WTC11 (cell line): ENCODE measurements around the gene DNM1L. TPM values are rescaled to one million over a fixed set of nuclear protein-coding genes. Genes with fewer than 3 reads are reported as not detected.

Experiments
- ATAC-seq: fragments of 200-7000 bp; cut with Tn5 transposase; 2 replicates; pipeline ENCODE4 v1.10.0; 2021; ENCODE audit warnings: mild to moderate bottlenecking, moderate library complexity
- CTCF ChIA-PET: fragments of 300-600 bp; sonication (Branson Sonifier 250); formaldehyde crosslinking; loops from one replicate; lab custom pipeline; 2021; ENCODE audit warnings: antibody characterized with exemption; lab: Charles Lee
- POLR2A ChIA-PET: fragments of 350-600 bp; sonication (Branson Sonifier 250); formaldehyde crosslinking; loops from one replicate; lab custom pipeline; 2021; ENCODE audit warnings: antibody characterized with exemption; lab: Charles Lee
- DNase-seq: peaks from one replicate; pipeline ENCODE4 v3.0.0; 2021; ENCODE audit warnings: low spot score
- H3K27ac Mint-ChIP-seq: 2 replicates; pipeline ENCODE4 v1.8.0; 2021; ENCODE audit warnings: mixed read lengths
- H3K27me3 Mint-ChIP-seq: 2 replicates; pipeline ENCODE4 v1.8.0; 2021; ENCODE audit warnings: low read depth, mild to moderate bottlenecking, moderate library complexity, mixed read lengths
- H3K36me3 Mint-ChIP-seq: 2 replicates; pipeline ENCODE4 v1.8.0; 2021; ENCODE audit warnings: mixed read lengths
- H3K4me1 Mint-ChIP-seq: 2 replicates; pipeline ENCODE4 v1.8.0; 2022; ENCODE audit warnings: mixed read lengths
- H3K4me3 Mint-ChIP-seq: 2 replicates; pipeline ENCODE4 v1.8.0; 2021; ENCODE audit warnings: mild to moderate bottlenecking, moderate library complexity, mixed read lengths
- H3K9me3 Mint-ChIP-seq: 2 replicates; pipeline ENCODE4 v1.8.0; 2021; ENCODE audit warnings: mixed read lengths
- CREM ChIP-seq: sonication (generic); formaldehyde crosslinking; IDR thresholded peaks from 2 replicates; pipeline ENCODE4 v1.8.1; 2022; ENCODE audit warnings: mild to moderate bottlenecking, missing genetic modification reagents, moderate library complexity
- EMX1 ChIP-seq: fragments of 250-450 bp; sonication (Bioruptor Pico); IDR thresholded peaks from 2 replicates; pipeline ENCODE4 v1.8.0; 2021; ENCODE audit warnings: mild to moderate bottlenecking
- FOXJ3 ChIP-seq: sonication (generic); formaldehyde crosslinking; IDR thresholded peaks from 2 replicates; pipeline ENCODE4 v1.9.0; 2021; ENCODE audit warnings: missing genetic modification reagents, mild to moderate bottlenecking, borderline replicate concordance
- IRF2 ChIP-seq: sonication (generic); formaldehyde crosslinking; IDR thresholded peaks from 2 replicates; pipeline ENCODE4 v1.8.0; 2022; ENCODE audit warnings: low read depth, missing genetic modification reagents, borderline replicate concordance
- PRRX2 ChIP-seq: fragments of 250-450 bp; sonication (Bioruptor Pico); IDR thresholded peaks from 2 replicates; pipeline ENCODE4 v1.8.0; 2021; ENCODE audit warnings: mild to moderate bottlenecking
- RELA ChIP-seq: sonication (generic); formaldehyde crosslinking; IDR thresholded peaks from 2 replicates; pipeline ENCODE4 v1.8.1; 2022; ENCODE audit warnings: missing genetic modification reagents, mild to moderate bottlenecking, borderline replicate concordance
- TCF7 ChIP-seq: sonication (generic); formaldehyde crosslinking; IDR thresholded peaks from 2 replicates; pipeline ENCODE4 v1.8.0; 2022; ENCODE audit warnings: mild to moderate bottlenecking, low read depth, missing genetic modification reagents, moderate library complexity
- TEAD4 ChIP-seq: sonication (generic); formaldehyde crosslinking; IDR thresholded peaks from 2 replicates; pipeline ENCODE4 v1.8.0; 2022; ENCODE audit warnings: mild to moderate bottlenecking, missing genetic modification reagents
- ZNF121 ChIP-seq: sonication (generic); formaldehyde crosslinking; IDR thresholded peaks from 2 replicates; pipeline ENCODE4 v1.8.0; 2023; ENCODE audit warnings: missing genetic modification reagents
- ZNF138 ChIP-seq: sonication (generic); formaldehyde crosslinking; conservative IDR thresholded peaks from 2 replicates; pipeline ENCODE4 v1.8.1; 2022; ENCODE audit warnings: mild to moderate bottlenecking, moderate library complexity, missing genetic modification reagents
- total RNA-seq: library from RNA; stranded (reverse); gene quantifications from 3 replicates; pipeline ENCODE4 v1.2.3, GENCODE V29; 2021
- TF ChIP-seq, protein P1 (sequence below): fragments of 250-450 bp; sonication (Bioruptor Pico); IDR thresholded peaks from 2 replicates; pipeline ENCODE4 v1.9.0; 2021; ENCODE audit warnings: mild to moderate bottlenecking
- TF ChIP-seq, protein P2 (sequence below): sonication (generic); formaldehyde crosslinking; IDR thresholded peaks from 2 replicates; pipeline ENCODE4 v1.8.1; 2022; ENCODE audit warnings: mild to moderate bottlenecking, moderate library complexity, missing genetic modification reagents
- TF ChIP-seq, protein P3 (sequence below): sonication (generic); formaldehyde crosslinking; IDR thresholded peaks from 2 replicates; pipeline ENCODE4 v1.8.0; 2022; ENCODE audit warnings: mild to moderate bottlenecking, missing genetic modification reagents
- TF ChIP-seq, protein P4 (sequence below): fragments of 250-450 bp; sonication (Bioruptor Pico); IDR thresholded peaks from 2 replicates; pipeline ENCODE4 v1.9.0; 2021; ENCODE audit warnings: moderate library complexity, mild to moderate bottlenecking, inconsistent platforms, borderline replicate concordance
- TF ChIP-seq, protein P5 (sequence below): fragments of 250-450 bp; sonication (Bioruptor Pico); conservative IDR thresholded peaks from 2 replicates; pipeline ENCODE4 v1.9.0; 2021; ENCODE audit warnings: mild to moderate bottlenecking
- TF ChIP-seq, protein P6 (sequence below): fragments of 200-600 bp; IDR thresholded peaks from 2 replicates; pipeline ENCODE4 v1.8.0; 2022; ENCODE audit warnings: antibody characterized with exemption
- TF ChIP-seq, protein P7 (sequence below): sonication (generic); formaldehyde crosslinking; IDR thresholded peaks from 2 replicates; pipeline ENCODE4 v1.8.0; 2022; ENCODE audit warnings: missing genetic modification reagents

The DNM1L gene
- total RNA-seq, 1 experiment from 2014 or later: 74.3 TPM

DNA sequence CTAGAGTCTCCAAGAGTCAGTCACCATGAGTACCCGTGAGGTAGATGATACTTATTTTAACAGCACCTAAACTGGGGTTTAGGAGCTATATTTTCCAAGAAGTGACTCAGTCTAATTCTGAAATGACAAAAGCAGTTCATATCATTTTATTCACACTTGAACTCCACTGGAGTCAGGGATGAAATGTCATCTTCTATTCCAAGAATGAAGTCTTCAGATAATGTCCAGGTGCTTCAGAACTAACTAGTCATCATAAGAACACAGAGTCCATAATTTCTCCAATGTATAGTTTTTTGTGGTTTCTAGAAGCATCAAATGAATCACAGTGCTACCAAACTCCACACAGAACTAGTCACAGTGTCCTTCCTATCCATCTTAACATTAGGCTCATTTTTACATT, 13.3 kb downstream of the DNM1L start:
- no peaks in the 10 kb centered on the region for H3K27me3 Mint-ChIP-seq
- POLR2A ChIA-PET: no interaction called here
- TF ChIP-seq ZNF138 (CRISPR knock-in tag): no peak
- TF ChIP-seq IRF2 (CRISPR knock-in tag): no peak
- TF ChIP-seq, protein P1, sequence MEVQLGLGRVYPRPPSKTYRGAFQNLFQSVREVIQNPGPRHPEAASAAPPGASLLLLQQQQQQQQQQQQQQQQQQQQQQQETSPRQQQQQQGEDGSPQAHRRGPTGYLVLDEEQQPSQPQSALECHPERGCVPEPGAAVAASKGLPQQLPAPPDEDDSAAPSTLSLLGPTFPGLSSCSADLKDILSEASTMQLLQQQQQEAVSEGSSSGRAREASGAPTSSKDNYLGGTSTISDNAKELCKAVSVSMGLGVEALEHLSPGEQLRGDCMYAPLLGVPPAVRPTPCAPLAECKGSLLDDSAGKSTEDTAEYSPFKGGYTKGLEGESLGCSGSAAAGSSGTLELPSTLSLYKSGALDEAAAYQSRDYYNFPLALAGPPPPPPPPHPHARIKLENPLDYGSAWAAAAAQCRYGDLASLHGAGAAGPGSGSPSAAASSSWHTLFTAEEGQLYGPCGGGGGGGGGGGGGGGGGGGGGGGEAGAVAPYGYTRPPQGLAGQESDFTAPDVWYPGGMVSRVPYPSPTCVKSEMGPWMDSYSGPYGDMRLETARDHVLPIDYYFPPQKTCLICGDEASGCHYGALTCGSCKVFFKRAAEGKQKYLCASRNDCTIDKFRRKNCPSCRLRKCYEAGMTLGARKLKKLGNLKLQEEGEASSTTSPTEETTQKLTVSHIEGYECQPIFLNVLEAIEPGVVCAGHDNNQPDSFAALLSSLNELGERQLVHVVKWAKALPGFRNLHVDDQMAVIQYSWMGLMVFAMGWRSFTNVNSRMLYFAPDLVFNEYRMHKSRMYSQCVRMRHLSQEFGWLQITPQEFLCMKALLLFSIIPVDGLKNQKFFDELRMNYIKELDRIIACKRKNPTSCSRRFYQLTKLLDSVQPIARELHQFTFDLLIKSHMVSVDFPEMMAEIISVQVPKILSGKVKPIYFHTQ (CRISPR knock-in tag): no peak
- TF ChIP-seq, protein P2, sequence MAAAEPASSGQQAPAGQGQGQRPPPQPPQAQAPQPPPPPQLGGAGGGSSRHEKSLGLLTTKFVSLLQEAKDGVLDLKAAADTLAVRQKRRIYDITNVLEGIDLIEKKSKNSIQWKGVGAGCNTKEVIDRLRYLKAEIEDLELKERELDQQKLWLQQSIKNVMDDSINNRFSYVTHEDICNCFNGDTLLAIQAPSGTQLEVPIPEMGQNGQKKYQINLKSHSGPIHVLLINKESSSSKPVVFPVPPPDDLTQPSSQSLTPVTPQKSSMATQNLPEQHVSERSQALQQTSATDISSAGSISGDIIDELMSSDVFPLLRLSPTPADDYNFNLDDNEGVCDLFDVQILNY (CRISPR knock-in tag): no peak
- TF ChIP-seq, protein P3, sequence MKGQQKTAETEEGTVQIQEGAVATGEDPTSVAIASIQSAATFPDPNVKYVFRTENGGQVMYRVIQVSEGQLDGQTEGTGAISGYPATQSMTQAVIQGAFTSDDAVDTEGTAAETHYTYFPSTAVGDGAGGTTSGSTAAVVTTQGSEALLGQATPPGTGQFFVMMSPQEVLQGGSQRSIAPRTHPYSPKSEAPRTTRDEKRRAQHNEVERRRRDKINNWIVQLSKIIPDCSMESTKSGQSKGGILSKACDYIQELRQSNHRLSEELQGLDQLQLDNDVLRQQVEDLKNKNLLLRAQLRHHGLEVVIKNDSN (CRISPR knock-in tag): no peak
- no peak for TF ChIP-seq EMX1 (CRISPR knock-in tag)
- no peak for TF ChIP-seq CREM
- TF ChIP-seq TEAD4 (CRISPR knock-in tag): no peak
- TF ChIP-seq, protein P4, sequence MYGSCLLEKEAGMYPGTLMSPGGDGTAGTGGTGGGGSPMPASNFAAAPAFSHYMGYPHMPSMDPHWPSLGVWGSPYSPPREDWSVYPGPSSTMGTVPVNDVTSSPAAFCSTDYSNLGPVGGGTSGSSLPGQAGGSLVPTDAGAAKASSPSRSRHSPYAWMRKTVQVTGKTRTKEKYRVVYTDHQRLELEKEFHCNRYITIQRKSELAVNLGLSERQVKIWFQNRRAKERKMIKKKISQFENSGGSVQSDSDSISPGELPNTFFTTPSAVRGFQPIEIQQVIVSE (CRISPR knock-in tag): no peak
- no peak for TF ChIP-seq ZNF121
- no peak for TF ChIP-seq FOXJ3 (CRISPR knock-in tag)
- TF ChIP-seq, protein P5, sequence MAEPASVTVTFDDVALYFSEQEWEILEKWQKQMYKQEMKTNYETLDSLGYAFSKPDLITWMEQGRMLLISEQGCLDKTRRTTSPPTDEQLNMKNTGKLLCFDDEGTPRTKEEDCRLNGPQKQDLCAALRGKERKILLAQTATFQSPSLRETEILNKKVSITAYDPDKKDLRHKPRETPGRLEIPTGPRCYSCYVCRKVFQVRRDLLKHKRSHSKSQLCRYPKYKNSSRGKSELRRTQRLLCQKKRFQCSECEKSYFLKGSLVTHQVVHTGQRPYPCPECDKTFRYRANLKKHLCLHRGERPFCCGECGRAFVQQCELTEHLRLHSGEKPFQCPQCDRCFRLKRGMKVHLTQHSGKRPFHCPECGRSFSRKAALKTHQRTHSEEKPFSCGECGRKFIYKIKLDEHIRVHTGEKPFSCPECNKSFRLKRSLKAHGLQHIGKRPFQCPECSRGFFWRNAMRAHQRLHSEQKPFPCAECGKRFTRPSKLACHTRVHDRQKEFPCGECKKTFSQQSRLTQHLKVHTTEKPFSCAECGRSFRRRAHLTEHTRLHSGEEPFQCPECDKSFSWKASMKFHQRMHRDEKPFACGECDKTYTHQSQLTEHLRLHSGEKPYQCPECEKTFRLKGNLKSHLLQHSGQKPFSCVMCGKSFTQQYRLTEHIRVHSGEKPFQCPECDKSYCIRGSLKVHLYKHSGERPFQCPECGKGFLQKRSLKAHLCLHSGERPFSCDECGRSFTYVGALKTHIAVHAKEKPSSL: no peak
- no peak for TF ChIP-seq PRRX2
- TF ChIP-seq TCF7 (CRISPR knock-in tag): no peak
- no peak for TF ChIP-seq RELA (CRISPR knock-in tag)
- TF ChIP-seq, protein P6, sequence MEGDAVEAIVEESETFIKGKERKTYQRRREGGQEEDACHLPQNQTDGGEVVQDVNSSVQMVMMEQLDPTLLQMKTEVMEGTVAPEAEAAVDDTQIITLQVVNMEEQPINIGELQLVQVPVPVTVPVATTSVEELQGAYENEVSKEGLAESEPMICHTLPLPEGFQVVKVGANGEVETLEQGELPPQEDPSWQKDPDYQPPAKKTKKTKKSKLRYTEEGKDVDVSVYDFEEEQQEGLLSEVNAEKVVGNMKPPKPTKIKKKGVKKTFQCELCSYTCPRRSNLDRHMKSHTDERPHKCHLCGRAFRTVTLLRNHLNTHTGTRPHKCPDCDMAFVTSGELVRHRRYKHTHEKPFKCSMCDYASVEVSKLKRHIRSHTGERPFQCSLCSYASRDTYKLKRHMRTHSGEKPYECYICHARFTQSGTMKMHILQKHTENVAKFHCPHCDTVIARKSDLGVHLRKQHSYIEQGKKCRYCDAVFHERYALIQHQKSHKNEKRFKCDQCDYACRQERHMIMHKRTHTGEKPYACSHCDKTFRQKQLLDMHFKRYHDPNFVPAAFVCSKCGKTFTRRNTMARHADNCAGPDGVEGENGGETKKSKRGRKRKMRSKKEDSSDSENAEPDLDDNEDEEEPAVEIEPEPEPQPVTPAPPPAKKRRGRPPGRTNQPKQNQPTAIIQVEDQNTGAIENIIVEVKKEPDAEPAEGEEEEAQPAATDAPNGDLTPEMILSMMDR: no peak
- TF ChIP-seq, protein P7, sequence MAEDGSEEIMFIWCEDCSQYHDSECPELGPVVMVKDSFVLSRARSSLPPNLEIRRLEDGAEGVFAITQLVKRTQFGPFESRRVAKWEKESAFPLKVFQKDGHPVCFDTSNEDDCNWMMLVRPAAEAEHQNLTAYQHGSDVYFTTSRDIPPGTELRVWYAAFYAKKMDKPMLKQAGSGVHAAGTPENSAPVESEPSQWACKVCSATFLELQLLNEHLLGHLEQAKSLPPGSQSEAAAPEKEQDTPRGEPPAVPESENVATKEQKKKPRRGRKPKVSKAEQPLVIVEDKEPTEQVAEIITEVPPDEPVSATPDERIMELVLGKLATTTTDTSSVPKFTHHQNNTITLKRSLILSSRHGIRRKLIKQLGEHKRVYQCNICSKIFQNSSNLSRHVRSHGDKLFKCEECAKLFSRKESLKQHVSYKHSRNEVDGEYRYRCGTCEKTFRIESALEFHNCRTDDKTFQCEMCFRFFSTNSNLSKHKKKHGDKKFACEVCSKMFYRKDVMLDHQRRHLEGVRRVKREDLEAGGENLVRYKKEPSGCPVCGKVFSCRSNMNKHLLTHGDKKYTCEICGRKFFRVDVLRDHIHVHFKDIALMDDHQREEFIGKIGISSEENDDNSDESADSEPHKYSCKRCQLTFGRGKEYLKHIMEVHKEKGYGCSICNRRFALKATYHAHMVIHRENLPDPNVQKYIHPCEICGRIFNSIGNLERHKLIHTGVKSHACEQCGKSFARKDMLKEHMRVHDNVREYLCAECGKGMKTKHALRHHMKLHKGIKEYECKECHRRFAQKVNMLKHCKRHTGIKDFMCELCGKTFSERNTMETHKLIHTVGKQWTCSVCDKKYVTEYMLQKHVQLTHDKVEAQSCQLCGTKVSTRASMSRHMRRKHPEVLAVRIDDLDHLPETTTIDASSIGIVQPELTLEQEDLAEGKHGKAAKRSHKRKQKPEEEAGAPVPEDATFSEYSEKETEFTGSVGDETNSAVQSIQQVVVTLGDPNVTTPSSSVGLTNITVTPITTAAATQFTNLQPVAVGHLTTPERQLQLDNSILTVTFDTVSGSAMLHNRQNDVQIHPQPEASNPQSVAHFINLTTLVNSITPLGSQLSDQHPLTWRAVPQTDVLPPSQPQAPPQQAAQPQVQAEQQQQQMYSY (CRISPR knock-in tag): no peak
- CTCF ChIA-PET: interaction anchor here (0.6 kb wide), 1 partner anchor 316 kb away, joined by 3 read pairs; no protein-coding TSS in a partner anchor
- peaks cover 48% of the 10 kb centered on the region for H3K4me1 Mint-ChIP-seq
- peak overlapping the region; percentile 81 for H3K27ac Mint-ChIP-seq
- DNase-seq: no peak
- no peak for ATAC-seq
- H3K4me3 Mint-ChIP-seq: no peak overlapping the region
- H3K9me3 Mint-ChIP-seq: peaks cover 22% of the 10 kb centered on the region
- H3K36me3 Mint-ChIP-seq: peaks cover 42% of the 10 kb centered on the region
